HG03175 (cell line): ENCODE data around the gene NR6A1.
"Not testable (repeated sequence)": the region's sequence is repeated elsewhere in the genome, so short reads cannot be mapped to it uniquely, and the experiment has no call there.

Experiments
- ATAC-seq: cut with Tn5 transposase; IDR thresholded peaks from one replicate; pipeline ENCODE4 v1.9.1; 2021; ENCODE audit warnings: mild to moderate bottlenecking, moderate library complexity; ENCODE audit not compliant: unreplicated experiment

The NR6A1 gene

GRCh38 chr9:124621371-124622328, 149.5 kb downstream of the NR6A1 start:
- ATAC-seq, result peak; percentile 55

GRCh38 chr9:124618476-124618875, 152.6 kb downstream of the NR6A1 start:
- no peak for ATAC-seq

- peak; percentile 56 for ATAC-seq
Observed at GRCh38 chr9:124617477-124618141, 153.5 kb downstream of the NR6A1 start.

- no peak for ATAC-seq
Observed at GRCh38 chr9:124616961-124617360, 154.2 kb downstream of the NR6A1 start.

- ATAC-seq, result not testable (repeated sequence)
Observed at GRCh38 chr9:124615840-124616239, 155.3 kb downstream of the NR6A1 start.

GRCh38 chr9:124615100-124615742, 155.9 kb downstream of the NR6A1 start:
- no peak for ATAC-seq

GRCh38 chr9:124613849-124614248, 157.3 kb downstream of the NR6A1 start:
- no peak for ATAC-seq

GRCh38 chr9:124611106-124611505, 160.0 kb downstream of the NR6A1 start:
- no peak for ATAC-seq

- ATAC-seq, result no peak
Observed at GRCh38 chr9:124606027-124606426, 165.1 kb downstream of the NR6A1 start.

- ATAC-seq, result no peak
Observed at GRCh38 chr9:124605258-124605657, 165.9 kb downstream of the NR6A1 start.

- ATAC-seq, result no peak
Observed at GRCh38 chr9:124602632-124603031, 168.5 kb downstream of the NR6A1 start.

- ATAC-seq, result no peak
Observed at GRCh38 chr9:124602204-124602603, 168.9 kb downstream of the NR6A1 start.

- ATAC-seq, result no peak
Observed at GRCh38 chr9:124600407-124600806, 170.7 kb downstream of the NR6A1 start.

GRCh38 chr9:124599121-124599795, 171.9 kb downstream of the NR6A1 start:
- no peak for ATAC-seq

- ATAC-seq, result no peak
Observed at GRCh38 chr9:124598048-124598447, 173.1 kb downstream of the NR6A1 start.

GRCh38 chr9:124596172-124596839, 174.8 kb downstream of the NR6A1 start:
- no peak for ATAC-seq

GRCh38 chr9:124595743-124596142, 175.4 kb downstream of the NR6A1 start:
- ATAC-seq, result no peak

- no peak for ATAC-seq
Observed at GRCh38 chr9:124594673-124595072, 176.4 kb downstream of the NR6A1 start.

- no peak for ATAC-seq
Observed at GRCh38 chr9:124594225-124594624, 176.9 kb downstream of the NR6A1 start.

- no peak for ATAC-seq
Observed at GRCh38 chr9:124593651-124594058, 177.5 kb downstream of the NR6A1 start.
